Endothelial cell of umbilical vein (primary cell): Measurements from ENCODE around the gene AMIGO1. TPM values are rescaled to one million over a fixed set of nuclear protein-coding genes. Genes with fewer than 3 reads are reported as not detected.

Experiments used
- BruUV-seq: library from RNA; stranded (reverse); fragments of 400-500 nt; replicated peaks from 2 replicates; lab custom pipeline; 2021; lab: Mats Ljungman, UMichigan
- CTCF ChIA-PET: fragments of 300-600, 350-600 bp; sonication (Branson Sonifier 250); formaldehyde crosslinking; loops from one replicate; lab custom pipeline; 2021; ENCODE audit warnings: antibody characterized with exemption, inconsistent platforms; lab: Charles Lee
- POLR2A ChIA-PET: fragments of 300-600, 350-600 bp; sonication (Branson Sonifier 250); formaldehyde crosslinking; loops from one replicate; lab custom pipeline; 2021; ENCODE audit warnings: antibody characterized with exemption, inconsistent platforms; lab: Charles Lee
- DNase-seq: peaks from one replicate; pipeline ENCODE4 v3.0.0-alpha.2; 2011; ENCODE audit warnings: low read depth, low spot score
- FAIRE-seq: peaks from 2 replicates; lab custom pipeline; 2011; peaks lifted over from hg19 to GRCh38; lab: Jason Lieb, UNC
- H2AFZ ChIP-seq: 2 replicates; pipeline ENCODE4 v1.6.0; 2012; ENCODE audit warnings: low read depth, low read length, control low read depth, inconsistent platforms
- H3K27ac ChIP-seq: 2 replicates; pipeline ENCODE4 v1.5.1; 2011; ENCODE audit warnings: low read depth, mild to moderate bottlenecking, control low read depth, low read length, moderate library complexity; ENCODE audit not compliant: insufficient read depth
- H3K27me3 ChIP-seq, 2 experiments: 2 replicates each; pipeline versions ENCODE4 v1.6.0 to v1.6.1; 2011; ENCODE audit warnings: low read length in 2 of 2, mixed read lengths in 1 of 2; ENCODE audit not compliant: control insufficient read depth in 2 of 2, insufficient read depth in 2 of 2
- H3K36me3 ChIP-seq, 2 experiments: 2 replicates in 1 of 2; 3 replicates in 1 of 2; pipeline ENCODE4 v1.5.1; 2011; ENCODE audit warnings: low read length in 2 of 2, mild to moderate bottlenecking in 1 of 2, moderate library complexity in 1 of 2; ENCODE audit not compliant: control insufficient read depth in 2 of 2, insufficient read depth in 2 of 2; ENCODE audit errors: extremely low read depth in 1 of 2
- H3K4me1 ChIP-seq: 3 replicates; pipeline ENCODE4 v1.5.1; 2011; ENCODE audit warnings: mild to moderate bottlenecking, low read length; ENCODE audit not compliant: control insufficient read depth, insufficient read depth; ENCODE audit errors: extremely low read depth
- H3K4me2 ChIP-seq: 2 replicates; pipeline ENCODE4 v1.6.1; 2011; ENCODE audit warnings: low read length, control low read depth, mixed read lengths; ENCODE audit not compliant: insufficient read depth
- H3K4me3 ChIP-seq, 3 experiments: fragments of 200-600 bp in 1 of 3; sonication (generic), shearing (Covaris generic) in 1 of 3; replicated peaks in 1 of 3; 2 replicates each; pipeline ENCODE4 v1.5.1; 2011 to 2016; ENCODE audit warnings: control low read depth in 3 of 3, low read length in 3 of 3, mild to moderate bottlenecking in 2 of 3, inconsistent platforms in 1 of 3, low read depth in 1 of 3, moderate library complexity in 1 of 3; ENCODE audit not compliant: insufficient read depth in 1 of 3
- H3K79me2 ChIP-seq: 2 replicates; pipeline ENCODE4 v1.6.0; 2012; ENCODE audit warnings: low read length, inconsistent platforms; ENCODE audit not compliant: control insufficient read depth, insufficient read depth
- H3K9ac ChIP-seq: replicated peaks from 2 replicates; pipeline ENCODE3; 2011; ENCODE audit warnings: low read length, control low read depth; ENCODE audit not compliant: insufficient read depth; ENCODE audit errors: extremely low read depth
- H3K9me1 ChIP-seq: replicated peaks from 3 replicates; pipeline ENCODE4 v1.6.0; 2011; ENCODE audit warnings: mild to moderate bottlenecking, low read length; ENCODE audit not compliant: control insufficient read depth, insufficient read depth; ENCODE audit errors: extremely low read depth
- H3K9me3 ChIP-seq: replicated peaks from 2 replicates; pipeline ENCODE4 v1.5.1; 2012; ENCODE audit warnings: low read length, inconsistent platforms; ENCODE audit not compliant: control insufficient read depth, insufficient read depth
- H4K20me1 ChIP-seq: replicated peaks from 2 replicates; pipeline ENCODE3; 2011; ENCODE audit warnings: mild to moderate bottlenecking, low read length; ENCODE audit not compliant: control insufficient read depth, insufficient read depth; ENCODE audit errors: extremely low read depth
- CTCF ChIP-seq, 2 donors: IDR thresholded peaks; 1 replicate in 1 of 2; 2 replicates in 1 of 2; pipeline ENCODE4 v1.5.1; 2011; ENCODE audit warnings: low read length in 2 of 2, mild to moderate bottlenecking in 2 of 2, moderate library complexity in 2 of 2, control low read depth in 1 of 2, inconsistent platforms in 1 of 2, low read depth in 1 of 2; ENCODE audit not compliant: insufficient read depth in 1 of 2; ENCODE audit errors: extremely low read depth in 1 of 2
- EZH2 ChIP-seq: IDR thresholded peaks from 2 replicates; pipeline ENCODE4 v1.6.1; 2012; ENCODE audit warnings: borderline replicate concordance, low read depth, mild to moderate bottlenecking, moderate library complexity, low read length, inconsistent platforms; ENCODE audit not compliant: severe bottlenecking
- FOS ChIP-seq: IDR thresholded peaks from 2 replicates; pipeline ENCODE4 v1.6.1; 2011; ENCODE audit warnings: mild to moderate bottlenecking, low read length, moderate library complexity, borderline replicate concordance; ENCODE audit not compliant: insufficient read depth
- GATA2 ChIP-seq: IDR thresholded peaks from 2 replicates; pipeline ENCODE4 v1.7.0; 2011; ENCODE audit warnings: low read depth, mild to moderate bottlenecking, moderate library complexity, mixed read lengths, low read length; ENCODE audit not compliant: insufficient read length, insufficient read depth
- JUN ChIP-seq: IDR thresholded peaks from 2 replicates; pipeline ENCODE4 v1.6.1; 2011; ENCODE audit warnings: borderline replicate concordance, low read depth; ENCODE audit not compliant: insufficient read length, insufficient read depth
- MYC ChIP-seq: IDR thresholded peaks from one replicate; pipeline ENCODE4 v1.6.1; 2011; ENCODE audit warnings: mild to moderate bottlenecking, low read depth, low read length
- POLR2A ChIP-seq: IDR thresholded peaks from 2 replicates; pipeline ENCODE4 v1.6.1; 2012; ENCODE audit warnings: low read depth, mild to moderate bottlenecking, control low read depth, low read length
- POLR2AphosphoS5 ChIP-seq: IDR thresholded peaks from 2 replicates; pipeline ENCODE4 v1.6.1; 2012; ENCODE audit warnings: low read depth, mild to moderate bottlenecking, control low read depth, low read length, moderate library complexity; ENCODE audit not compliant: insufficient read depth
- dilution Hi-C: fragments of 300-500 bp; cut with MboI; formaldehyde crosslinking; loops from one replicate; pipeline ENCODE4 v1.15.0; 2019; ENCODE audit warnings: low sequenced_read_pairs; ENCODE audit not compliant: extremely low pct_ligation_motif_present
- intact Hi-C: fragments of 100-400 bp; cut with micrococcal nuclease; formaldehyde crosslinking; loops from one replicate; pipeline ENCODE4 v1.10.0; 2022
- polyA plus RNA-seq, 4 experiments: library from polyadenylated mRNA; depleted of rRNA in 3 of 4; stranded (reverse) in 3 of 4; unstranded in 1 of 4; fragments of >200 nt; gene quantifications; 2 replicates each; pipeline versions ENCODE4 v1.2.1 to v1.2.3, GENCODE V29; 2011 to 2012; ENCODE audit warnings: missing spikeins in 1 of 4
- total RNA-seq: library from RNA; stranded (reverse); gene quantifications from 2 replicates; pipeline ENCODE4 v1.2.3, GENCODE V29; 2021
- TF ChIP-seq, protein P1 (sequence below): IDR thresholded peaks from 2 replicates; pipeline ENCODE4 v1.6.1; 2011; ENCODE audit not compliant: insufficient read depth, insufficient read length

AMIGO1 gene
- total and polyA plus RNA-seq, 2 donors (not counting 3 experiments of a cell fraction or from before 2014, with no cell fraction given) = 0.80 to 0.88 TPM

DNA sequence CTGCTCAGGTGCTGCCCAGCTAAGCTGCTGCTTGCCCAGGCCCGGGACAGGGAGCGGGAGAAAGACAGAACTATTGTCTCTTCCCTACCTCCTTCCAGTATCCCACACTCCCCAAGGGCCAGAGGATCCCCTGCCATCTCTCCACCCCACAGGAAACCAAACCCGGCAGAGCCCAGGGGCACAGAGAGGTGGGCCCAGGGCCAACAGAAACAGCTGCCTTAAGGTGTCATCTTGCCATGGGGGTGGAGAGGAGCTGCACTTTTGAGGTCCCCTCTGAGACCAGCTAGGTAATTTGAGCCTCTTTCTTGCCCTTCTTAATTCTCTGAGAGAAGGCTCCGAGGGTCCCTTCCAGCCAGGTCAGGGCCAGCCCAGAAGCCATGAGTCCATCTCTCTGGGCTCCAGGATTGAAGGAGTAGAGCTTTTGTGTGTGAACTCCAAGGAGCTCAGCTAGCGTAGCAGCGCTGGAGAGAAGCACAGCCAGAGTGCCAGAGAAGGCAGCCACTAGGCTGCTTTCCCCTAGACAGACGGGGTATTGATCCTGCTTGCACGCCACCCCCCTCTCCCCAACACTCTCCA lies 20.4 kb upstream of the AMIGO1 start:
- CTCF ChIA-PET = interaction anchor here (0.7 to 18.7 kb wide), 9 partner anchors 8 to 455 kb away, joined by 3 to 955 read pairs (median 4); partner anchors contain the start of genes AHCYL1, AMIGO1 and CYB561D1
- intact Hi-C loops = no loop called here
- Histone ChIP-seq H3K27ac (no peak overlapping the region), H3K9ac (no peak overlapping the region), H3K4me1 (peaks cover 4% of the 10 kb centered on the region), H2AFZ (no peak overlapping the region), H3K27me3 (peaks cover 2 to 10% of the 10 kb centered on the region in 2 experiments), H4K20me1 (no peaks in the 10 kb centered on the region), H3K4me3 (no peak overlapping the region), H3K4me2 (no peak overlapping the region), H3K9me1 (no peaks in the 10 kb centered on the region), H3K79me2 (no peaks in the 10 kb centered on the region), H3K9me3 (no peaks in the 10 kb centered on the region), H3K36me3 (no peaks in the 10 kb centered on the region)
- POLR2A ChIA-PET = no interaction called here
- TF ChIP-seq POLR2AphosphoS5 (no peak), FOS (no peak), MYC (no peak), POLR2A (no peak), EZH2 (no peak), CTCF (IDR thresholded peaks at IDR 0.05; ENCODE audit: extremely low read depth in 1 of 2, insufficient read depth in 1 of 2, low read depth in 1 of 2, low read length in 2 of 2) (no peak), GATA2 (no peak), JUN (no peak)
- TF ChIP-seq, protein P1, sequence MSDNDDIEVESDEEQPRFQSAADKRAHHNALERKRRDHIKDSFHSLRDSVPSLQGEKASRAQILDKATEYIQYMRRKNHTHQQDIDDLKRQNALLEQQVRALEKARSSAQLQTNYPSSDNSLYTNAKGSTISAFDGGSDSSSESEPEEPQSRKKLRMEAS = no peak
- dilution Hi-C loops = no loop called here
- BruUV-seq = no TSS peak
- DNase-seq = no peak
- FAIRE-seq = no peak
